ENCODE measurements around the gene PACS2.
A peak's percentile ranks its signal among the peaks of the same experiment; 100 is the strongest.
"Not testable (repeated sequence)": the region's sequence is repeated elsewhere in the genome, so short reads cannot be mapped to it uniquely, and the experiment has no call there.

PACS2 gene

DNA sequence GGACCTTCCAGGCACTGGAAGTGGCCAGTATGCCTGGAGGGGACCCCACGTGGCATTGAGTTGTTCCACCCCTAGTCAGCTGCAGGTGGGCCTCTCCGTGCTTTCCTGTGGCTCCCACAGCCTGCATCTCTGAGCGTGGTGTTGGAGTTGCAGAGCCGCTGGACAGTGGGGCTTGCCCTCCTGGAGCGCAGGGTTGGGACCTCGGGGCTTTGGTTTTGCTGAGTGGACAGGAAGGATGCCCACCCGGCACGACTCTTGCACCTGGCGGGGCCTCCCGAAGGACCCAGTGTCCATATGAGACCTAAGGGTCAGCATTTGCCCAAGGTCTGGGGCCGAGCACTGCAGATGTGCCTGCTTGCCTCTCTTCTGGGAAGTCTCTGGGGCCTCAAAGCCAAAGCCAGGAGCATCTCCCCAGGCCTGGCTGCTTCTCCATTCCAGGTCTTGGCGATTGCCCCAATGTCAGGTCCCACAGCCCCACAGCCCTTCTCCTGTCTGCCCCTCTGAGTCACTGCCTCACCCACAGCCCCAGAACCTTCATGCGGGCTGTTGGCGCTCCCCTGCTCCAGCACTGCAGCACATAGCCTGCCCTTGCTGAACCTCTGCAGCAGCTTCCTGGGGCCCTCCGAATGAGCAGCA, 1.5 kb downstream of the PACS2 start:
- DNase-seq (ENCODE audit: low spot score), result no peak

- no peak for DNase-seq (ENCODE audit: low spot score)
These were observed 2.0 kb downstream of the PACS2 start for GRCh38 chr14:105316577-105316941.

GRCh38 chr14:105316968-105317510, 2.5 kb downstream of the PACS2 start:
- peak; percentile 29 for DNase-seq (ENCODE audit: low spot score)

- DNase-seq (ENCODE audit: low spot score), result no peak
These were observed 3.0 kb downstream of the PACS2 start for GRCh38 chr14:105317546-105317945.

GRCh38 chr14:105322791-105323556, 8.4 kb downstream of the PACS2 start:
- DNase-seq (ENCODE audit: low spot score), result no peak

GRCh38 chr14:105323663-105324062, 9.1 kb downstream of the PACS2 start:
- no peak for DNase-seq (ENCODE audit: low spot score)

DNA sequence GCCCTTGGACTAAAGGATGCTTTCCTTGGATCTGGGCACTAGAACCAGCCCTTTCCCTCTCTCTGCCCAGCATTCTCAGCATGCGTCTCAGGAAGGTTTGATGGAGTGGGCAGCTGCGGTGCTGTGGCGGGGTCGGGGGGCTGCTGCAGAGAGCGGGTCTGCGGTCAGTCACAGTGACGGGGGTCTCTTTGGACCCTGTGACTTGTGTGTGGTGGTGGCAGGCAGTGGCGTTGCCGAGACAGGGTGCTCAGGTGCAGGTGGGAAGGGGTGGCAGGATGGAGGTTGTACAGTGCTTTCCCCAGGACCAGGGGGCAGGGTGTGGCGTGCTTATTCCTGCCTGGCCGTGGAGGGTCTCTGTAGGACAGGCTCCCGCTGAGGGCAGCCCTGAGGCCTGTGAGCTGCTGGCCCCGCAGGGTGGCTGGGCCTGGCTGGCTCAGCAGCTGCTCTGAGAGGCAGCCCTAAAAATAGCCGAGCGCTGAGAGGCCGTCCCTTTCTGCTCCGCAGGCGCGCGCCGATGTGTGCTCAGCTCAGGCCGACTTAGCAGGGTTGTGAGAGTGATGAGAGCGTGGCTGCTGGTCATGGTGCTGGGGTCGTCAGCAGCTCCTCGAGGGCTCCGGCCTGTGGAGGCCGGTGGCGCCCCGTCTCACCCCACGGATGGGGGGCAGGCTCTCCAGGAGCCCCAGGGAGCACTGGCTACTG, 9.7 kb downstream of the PACS2 start:
- DNase-seq (ENCODE audit: low spot score), result peak; percentile 79

DNA sequence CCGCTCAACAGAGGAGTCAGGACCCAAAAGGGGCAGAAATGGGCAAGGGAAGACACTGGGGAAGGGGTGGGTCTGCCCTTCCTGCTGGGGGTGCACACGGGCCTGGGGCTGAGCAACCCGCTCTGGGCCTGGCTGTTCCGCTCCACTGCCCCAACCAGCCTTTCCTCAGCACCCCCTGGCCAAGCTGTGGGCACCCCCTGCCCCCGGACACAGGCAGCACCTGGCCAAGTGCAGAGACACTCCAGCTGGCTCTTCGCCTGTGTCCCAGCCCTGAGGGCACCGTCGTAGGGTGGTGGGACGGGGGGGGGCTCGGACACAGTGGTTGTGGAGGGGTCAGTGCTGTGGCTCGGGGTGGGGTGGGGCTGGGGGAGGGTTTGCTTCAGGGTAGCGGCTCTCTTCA, 10.3 kb downstream of the PACS2 start:
- no peak for DNase-seq (ENCODE audit: low spot score)

- DNase-seq (ENCODE audit: low spot score), result no peak
These were observed 10.8 kb downstream of the PACS2 start for GRCh38 chr14:105325303-105325702.

DNA sequence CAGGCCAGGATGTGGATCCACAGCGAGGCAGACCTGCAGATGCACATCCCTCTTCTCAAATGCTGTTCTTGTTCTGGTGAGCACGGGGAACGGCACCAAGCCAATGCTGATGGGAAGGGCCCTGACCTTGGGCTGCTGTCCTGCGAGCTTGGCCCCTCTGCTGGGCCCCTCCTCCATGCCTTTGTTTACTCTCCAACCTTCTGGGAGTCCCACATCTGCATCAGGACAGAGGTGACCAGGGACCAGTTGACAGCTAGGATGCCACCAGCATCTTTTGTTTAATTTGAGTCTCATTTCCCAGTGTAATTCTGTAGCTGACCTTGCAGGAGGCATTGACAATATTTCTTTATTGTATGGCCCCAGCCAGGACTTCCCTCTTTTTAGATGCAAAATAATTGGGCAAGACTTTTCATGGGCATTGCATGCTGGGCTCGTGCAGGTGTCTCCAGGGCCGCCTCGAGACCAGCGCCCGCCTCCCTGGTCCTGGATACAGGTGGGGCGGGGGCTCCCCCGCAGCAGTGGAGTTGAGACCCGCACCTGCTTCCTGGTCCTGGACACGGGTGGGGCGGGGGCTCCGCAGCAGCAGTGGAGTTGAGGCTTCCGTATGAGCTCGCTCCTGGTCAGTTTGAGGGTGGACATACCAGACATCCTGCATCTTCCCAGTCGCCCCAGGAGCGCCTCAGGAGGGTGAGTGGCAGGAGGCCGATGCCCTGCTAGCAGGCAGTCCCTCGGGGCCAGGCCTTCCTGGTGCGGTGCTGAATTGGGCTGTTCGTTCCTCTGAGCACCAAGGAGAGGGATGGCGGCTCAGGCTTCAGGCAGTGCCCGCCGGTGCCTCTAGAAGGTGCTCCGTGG, 11.4 kb downstream of the PACS2 start:
- DNase-seq (ENCODE audit: low spot score), result no peak

DNA sequence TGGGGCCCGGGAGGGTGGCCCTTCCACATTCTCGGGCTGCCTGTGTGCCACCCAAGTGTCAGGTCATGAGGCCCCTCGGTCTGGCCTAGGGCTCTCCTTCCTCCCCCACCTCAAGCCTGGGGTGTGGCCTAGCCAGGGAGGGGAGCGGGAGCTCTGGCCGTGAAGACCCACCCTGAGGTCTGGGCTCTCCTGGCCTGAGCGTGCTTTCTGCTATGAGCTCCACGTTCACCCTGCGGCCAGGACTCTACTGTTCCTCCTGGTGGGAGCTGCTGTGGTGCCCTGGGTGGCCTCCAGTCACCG, 12.0 kb downstream of the PACS2 start:
- DNase-seq (ENCODE audit: low spot score), result no peak

GRCh38 chr14:105326891-105327694, 12.5 kb downstream of the PACS2 start:
- no peak for DNase-seq (ENCODE audit: low spot score)

DNA sequence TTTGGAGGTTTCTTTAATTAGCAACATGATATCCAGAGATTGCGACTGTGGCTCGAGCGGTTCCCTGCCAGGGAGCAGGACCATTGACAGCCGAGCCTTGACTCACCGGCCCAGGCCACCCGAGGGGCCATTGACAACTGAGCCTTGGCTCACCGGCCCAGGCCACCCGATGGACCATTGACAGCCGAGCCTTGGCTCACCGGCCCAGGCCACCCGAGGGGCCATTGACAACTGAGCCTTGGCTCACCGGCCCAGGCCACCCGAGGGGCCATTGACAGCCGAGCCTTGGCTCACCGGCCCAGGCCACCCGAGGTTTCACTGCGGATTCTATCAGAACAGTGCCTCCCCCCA, 13.1 kb downstream of the PACS2 start:
- not testable (repeated sequence) for DNase-seq (ENCODE audit: low spot score)

DNA sequence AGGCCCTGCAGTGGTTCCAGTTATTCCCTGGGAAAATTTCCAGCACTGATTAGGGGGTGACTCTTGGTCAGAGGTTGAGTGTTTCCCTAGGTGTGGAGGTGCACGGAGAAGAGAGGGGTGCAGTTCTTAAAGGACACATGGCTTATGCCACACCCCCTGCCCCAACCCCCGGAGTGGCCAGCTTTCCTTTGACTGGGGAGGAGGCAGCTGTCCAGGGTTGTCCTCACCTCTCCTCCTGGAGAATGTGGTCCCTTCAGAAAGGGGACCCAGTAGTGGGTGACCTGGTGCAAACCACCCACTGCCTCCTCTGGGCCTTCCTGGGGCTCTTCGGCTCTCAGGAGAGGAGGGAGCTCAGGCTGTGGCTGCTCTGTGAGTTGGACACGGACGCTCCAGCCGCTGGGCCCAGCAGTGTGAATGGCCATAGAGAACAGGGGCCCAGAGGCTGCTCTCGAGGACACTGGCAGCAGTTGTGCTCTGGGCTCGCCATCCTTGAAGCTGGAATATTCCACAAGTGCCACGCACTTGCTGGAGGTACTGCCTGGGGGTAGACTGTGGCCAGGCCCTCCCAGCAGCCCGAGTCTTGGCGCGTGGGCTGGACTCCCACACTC, 13.6 kb downstream of the PACS2 start:
- no peak for DNase-seq (ENCODE audit: low spot score)

GRCh38 chr14:105328678-105329390, 14.3 kb downstream of the PACS2 start:
- DNase-seq (ENCODE audit: low spot score), result no peak

- DNase-seq (ENCODE audit: low spot score), result no peak
These were observed 15.0 kb downstream of the PACS2 start for GRCh38 chr14:105329411-105330150.

DNA sequence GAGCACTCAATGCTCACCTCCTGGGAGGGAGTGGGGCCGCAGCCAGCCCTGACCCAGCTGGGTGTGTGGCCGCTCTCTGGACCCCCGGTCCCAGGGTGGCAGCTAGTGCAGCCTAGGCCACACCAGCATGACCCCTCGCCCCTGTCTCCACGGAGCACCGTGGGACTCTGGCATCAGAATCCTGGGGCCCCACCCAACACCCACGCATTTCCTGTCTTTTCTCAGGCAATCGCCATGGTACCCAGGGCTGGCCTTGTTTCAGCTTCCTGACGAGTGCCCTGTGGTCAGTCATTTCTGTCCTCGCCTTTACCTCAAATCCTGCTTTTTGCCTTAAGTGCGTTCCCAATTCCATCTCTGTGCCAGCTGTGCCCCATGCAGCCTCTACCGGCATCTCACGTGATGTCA, 15.9 kb downstream of the PACS2 start:
- DNase-seq (ENCODE audit: low spot score), result no peak

GRCh38 chr14:105331575-105332349, 17.2 kb downstream of the PACS2 start:
- no peak for DNase-seq (ENCODE audit: low spot score)

- no peak for DNase-seq (ENCODE audit: low spot score)
These were observed 17.9 kb downstream of the PACS2 start for GRCh38 chr14:105332350-105332874.

Data from cerebellar cortex (tissue), 1 donor.